HepG2 (cell line): ENCODE measurements around the gene TAF6L. TPM values are rescaled to one million over a fixed set of nuclear protein-coding genes. Genes with fewer than 3 reads are reported as not detected.

Source experiments
- ATAC-seq: fragments of 200-7000 bp; cut with Tn5 transposase; 3 replicates; pipeline ENCODE4 v1.9.1; 2020; ENCODE audit warnings: mild to moderate bottlenecking, moderate library complexity
- BruUV-seq: library from RNA; stranded (reverse); fragments of 400-500 nt; replicated peaks from 2 replicates; lab custom pipeline; 2021; lab: Mats Ljungman, UMichigan
- CTCF ChIA-PET: fragments of 300-600 bp; formaldehyde crosslinking; extraction: SDS; loops from one replicate; lab custom pipeline; 2021; ENCODE audit warnings: low total read pairs, inconsistent platforms, low intra/inter-chr PET ratio; lab: Yijun Ruan, JAX
- POLR2A ChIA-PET: fragments of 350-600 bp; sonication (Branson Sonifier 250); formaldehyde crosslinking; loops from one replicate; lab custom pipeline; 2020; ENCODE audit warnings: antibody characterized with exemption, inconsistent platforms; lab: Yijun Ruan, JAX
- DNase-seq: peaks from one replicate; pipeline ENCODE4 v3.0.0-alpha.2; 2015; ENCODE audit warnings: low spot score
- FAIRE-seq: peaks from 3 replicates; lab custom pipeline; 2011; peaks lifted over from hg19 to GRCh38; lab: Jason Lieb, UNC
- H2AFZ ChIP-seq: one replicate; pipeline ENCODE4 v1.6.1; 2011; ENCODE audit warnings: low read length, inconsistent platforms
- H3K27ac ChIP-seq: fragments of 300-600 bp; 3 replicates; pipeline ENCODE4 v1.8.0; 2011; ENCODE audit warnings: mixed run types, mild to moderate bottlenecking, mixed read lengths, low read length, inconsistent platforms; ENCODE audit not compliant: insufficient read depth; ENCODE audit errors: extremely low read length
- H3K27me3 ChIP-seq, 2 experiments: fragments of 200-600 bp in 1 of 2; 2 replicates in 1 of 2; 3 replicates in 1 of 2; pipeline versions ENCODE4 v1.6.0 to v1.8.0; 2011; ENCODE audit warnings: low read length in 2 of 2, mild to moderate bottlenecking in 2 of 2, moderate library complexity in 2 of 2, inconsistent platforms in 1 of 2; ENCODE audit not compliant: insufficient read depth in 2 of 2, control insufficient read depth in 1 of 2
- H3K36me3 ChIP-seq, 2 experiments: fragments of 200-600 bp in 1 of 2; replicated peaks in 1 of 2; 2 replicates in 1 of 2; 3 replicates in 1 of 2; pipeline versions ENCODE4 v1.5.1 to v1.8.0; 2011; ENCODE audit warnings: low read length in 2 of 2, inconsistent platforms in 1 of 2; ENCODE audit not compliant: insufficient read depth in 2 of 2, control insufficient read depth in 1 of 2
- H3K4me1 ChIP-seq: 2 replicates; pipeline ENCODE4 v1.5.1; 2012; ENCODE audit warnings: low read length, inconsistent platforms; ENCODE audit not compliant: insufficient read depth
- H3K4me2 ChIP-seq: 2 replicates; pipeline ENCODE4 v1.6.0; 2011; ENCODE audit warnings: low read depth, low read length, inconsistent platforms
- H3K4me3 ChIP-seq, 3 experiments: fragments of 200-600 bp in 1 of 3; sonication (generic), shearing (Covaris generic) in 1 of 3; replicated peaks in 1 of 3; 2 replicates each; pipeline ENCODE4 v1.5.1; 2011 to 2016; ENCODE audit warnings: low read length in 3 of 3, inconsistent platforms in 2 of 3, low read depth in 2 of 3, mild to moderate bottlenecking in 2 of 3, control low read depth in 1 of 3, mixed read lengths in 1 of 3; ENCODE audit not compliant: insufficient read depth in 1 of 3
- H3K79me2 ChIP-seq: one replicate; pipeline ENCODE4 v1.6.1; 2011; ENCODE audit warnings: low read length, inconsistent platforms; ENCODE audit not compliant: insufficient read depth
- H3K9ac ChIP-seq: 2 replicates; pipeline ENCODE4 v1.6.0; 2011; ENCODE audit warnings: mild to moderate bottlenecking, low read depth, low read length, inconsistent platforms; ENCODE audit not compliant: insufficient read depth
- H3K9me3 ChIP-seq: 2 replicates; pipeline ENCODE4 v1.5.1; 2012; ENCODE audit warnings: mild to moderate bottlenecking, low read length
- H4K20me1 ChIP-seq: 2 replicates; pipeline ENCODE4 v1.6.0; 2011; ENCODE audit warnings: inconsistent platforms, mild to moderate bottlenecking, low read length, moderate library complexity; ENCODE audit not compliant: insufficient read depth
- ARID3A ChIP-seq: IDR thresholded peaks from 2 replicates; pipeline ENCODE4 v1.6.1; 2012; ENCODE audit warnings: low read depth, low read length, improper control_type of control experiment
- GRHL1 ChIP-seq: sonication (generic); formaldehyde crosslinking; conservative IDR thresholded peaks from 2 replicates; pipeline ENCODE4 v1.8.0; 2022; ENCODE audit warnings: missing genetic modification reagents
- HCFC1 ChIP-seq: fragments of 150-350 bp; IDR thresholded peaks from 2 replicates; pipeline ENCODE4 v1.6.1; 2014; ENCODE audit warnings: low read depth, low read length
- MAX ChIP-seq: IDR thresholded peaks from 2 replicates; pipeline ENCODE4 v1.6.1; 2012; ENCODE audit warnings: inconsistent platforms
- PHF8 ChIP-seq: sonication (generic); formaldehyde crosslinking; IDR thresholded peaks from 2 replicates; pipeline ENCODE4 v1.5.0; 2020; ENCODE audit warnings: missing genetic modification reagents
- SRSF1 ChIP-seq: fragments of 200-400 bp; formaldehyde crosslinking; optimal IDR thresholded peaks from 2 replicates; pipeline ENCODE3; 2017; ENCODE audit warnings: mild to moderate bottlenecking, low read depth, low read length, moderate library complexity
- SRY ChIP-seq: sonication (generic); formaldehyde crosslinking; IDR thresholded peaks from 2 replicates; pipeline ENCODE4 v1.8.0; 2022; ENCODE audit warnings: mild to moderate bottlenecking, missing genetic modification reagents
- TP53 ChIP-seq: sonication (generic); formaldehyde crosslinking; conservative IDR thresholded peaks from 2 replicates; pipeline ENCODE4 v1.4.0; 2020; ENCODE audit warnings: missing genetic modification reagents
- ZFX ChIP-seq: sonication (generic); formaldehyde crosslinking; IDR thresholded peaks from 2 replicates; pipeline ENCODE4 v1.4.0; 2020; ENCODE audit warnings: mild to moderate bottlenecking, low read depth, missing genetic modification reagents, moderate library complexity
- ZNF121 ChIP-seq: sonication (generic); formaldehyde crosslinking; IDR thresholded peaks from 2 replicates; pipeline ENCODE4 v1.5.0; 2020; ENCODE audit warnings: mild to moderate bottlenecking, missing genetic modification reagents
- ZNF569 ChIP-seq: sonication (generic); formaldehyde crosslinking; IDR thresholded peaks from 2 replicates; pipeline ENCODE4 v1.5.0; 2020; ENCODE audit warnings: mild to moderate bottlenecking, missing genetic modification reagents, moderate library complexity, borderline replicate concordance
- ZNF605 ChIP-seq: sonication (generic); formaldehyde crosslinking; IDR thresholded peaks from 2 replicates; pipeline ENCODE4 v1.8.0; 2022; ENCODE audit warnings: mild to moderate bottlenecking, missing genetic modification reagents
- ZNF749 ChIP-seq: sonication (generic); formaldehyde crosslinking; IDR thresholded peaks from 2 replicates; pipeline ENCODE4 v1.8.0; 2022; ENCODE audit warnings: mild to moderate bottlenecking, missing genetic modification reagents, moderate library complexity, borderline replicate concordance
- ZNF800 ChIP-seq: sonication (generic); formaldehyde crosslinking; IDR thresholded peaks from 2 replicates; pipeline ENCODE4 v1.4.0; 2020; ENCODE audit warnings: missing genetic modification reagents
- ZNF850 ChIP-seq: sonication (generic); formaldehyde crosslinking; conservative IDR thresholded peaks from 2 replicates; pipeline ENCODE4 v1.9.0; 2021; ENCODE audit warnings: mild to moderate bottlenecking, missing genetic modification reagents
- WGBS: methylation state at CpG from one replicate; pipeline ENCODE4 v1.1.6; 2017; ENCODE audit warnings: low lambda C conversion rate; 5-methylcytosine and 5-hydroxymethylcytosine counted together
- in situ Hi-C: cut with HindIII; loops from 2 replicates; pipeline ENCODE4 v1.10.0; 2017; ENCODE audit warnings: low pct_unique_long_range_greater_than_20kb; ENCODE audit not compliant: extremely low pct_ligation_motif_present
- intact Hi-C: fragments of 100-400 bp; cut with micrococcal nuclease; formaldehyde crosslinking; loops from one replicate; pipeline ENCODE4 v1.10.0; 2022; ENCODE audit not compliant: unreplicated experiment
- polyA plus RNA-seq, 8 experiments: library from polyadenylated mRNA; depleted of rRNA in 3 of 8; stranded (reverse) in 7 of 8; unstranded in 1 of 8; fragments of >200 nt; fragmentation: Illumina TruSeq in 4 of 8; extraction: Trizol in 4 of 8; gene quantifications; 2 replicates each; pipeline versions ENCODE4 v1.2.1 to v1.2.3, GENCODE V29; 2011 to 2016; ENCODE audit warnings: low read depth in 4 of 8, missing spikeins in 1 of 8, mixed read lengths in 1 of 8; ENCODE audit not compliant: insufficient read depth in 1 of 8
- total RNA-seq, 5 experiments: library from RNA; depleted of rRNA; stranded (reverse); fragments of >200 nt; fragmentation: Illumina TruSeq; extraction: Trizol; gene quantifications; 2 replicates each; pipeline ENCODE4 v1.2.3, GENCODE V29; 2016; ENCODE audit warnings: low read depth in 1 of 5

The TAF6L gene
- total and polyA plus RNA-seq, 2 of the 13 experiments (the other 11 are each of a cell fraction or from before 2014, with no cell fraction given): 12.6 to 19.4 TPM

DNA sequence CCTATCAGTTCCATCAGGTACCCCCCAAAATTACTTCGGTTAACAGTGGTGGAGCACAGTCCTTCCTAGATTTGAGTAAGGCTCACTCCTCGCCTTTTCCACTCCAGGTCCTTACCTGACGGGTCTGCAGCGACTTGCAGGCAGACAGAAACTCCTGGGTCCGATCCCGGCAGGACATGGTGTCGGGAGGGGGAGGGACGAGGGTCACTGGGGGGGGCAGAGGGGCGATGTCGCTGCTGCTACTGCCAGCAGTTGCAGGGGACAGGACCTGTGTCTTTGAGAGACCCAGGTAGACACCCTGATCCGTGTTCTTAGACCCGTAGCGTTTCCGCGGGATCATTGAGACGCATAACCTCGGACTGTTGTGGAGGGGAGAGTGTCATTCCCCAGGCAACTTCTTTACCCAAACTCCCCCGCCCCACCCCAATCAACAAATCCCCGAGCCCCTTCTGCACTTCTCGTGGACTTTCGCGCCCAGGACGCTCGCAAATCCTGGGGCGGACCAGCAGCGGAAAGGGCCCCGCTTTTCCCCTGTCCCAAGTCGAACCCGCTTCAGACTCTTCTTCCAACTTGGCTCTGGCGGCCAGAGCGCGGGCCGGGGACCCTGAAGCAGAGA, 59.8 kb downstream of the TAF6L start (continued):
- TF ChIP-seq ZNF800 (CRISPR knock-in tag) (0 out of 2 replicates have a peak, but pooled peaks have one; percentile 22), GRHL1 (CRISPR knock-in tag) (no peak), SRY (CRISPR knock-in tag) (no peak), ZNF749 (CRISPR knock-in tag) (peak; percentile 46; the same call in 1 of the 2 replicates), ZNF569 (CRISPR knock-in tag) (no peak)

- Histone ChIP-seq H3K27me3 (no peaks in the 10 kb centered on the region; a peak in 1 of 5 replicates), H3K4me1 (peaks cover 32% of the 10 kb centered on the region), H2AFZ (no peak within 1 kb of the TSS), H3K4me3 (peak within 1 kb of the TSS; percentile 78 to 100 (median 99)), H3K9ac (peak within 1 kb of the TSS; percentile 94), H3K79me2 (peaks cover 35% of the 10 kb centered on the region), H3K36me3 (peaks cover 24 to 46% of the 10 kb centered on the region in 2 experiments), H3K9me3 (no peaks in the 10 kb centered on the region), H4K20me1 (no peaks in the 10 kb centered on the region), H3K27ac (peak within 1 kb of the TSS; percentile 95), H3K4me2 (peak within 1 kb of the TSS; percentile 92)
- ChIA-PET CTCF (no interaction called here), POLR2A (interaction anchor here (0.5 to 2.8 kb wide), 38 partner anchors 9 to 857 kb away, joined by 3 to 164 read pairs (median 4); partner anchors contain the start of genes B3GAT3, BSCL2, C11orf98 and CSKMT)
- ATAC-seq: peak; percentile 90
- peak; percentile 59 for FAIRE-seq
- TSS peak; percentile 79 for BruUV-seq
- intact Hi-C loops: loop anchor here (1.0 to 2.0 kb wide), 3 partner anchors 10 to 45 kb away; partner anchors contain the start of genes NXF1 and TMEM179B
- in situ Hi-C loops: loop anchor here (5.0 kb wide), 1 partner anchor 44 kb away; the partner anchor contains the start of gene TMEM179B
- 1% methylated on average over 19 of the region's 65 CpGs for WGBS
- DNase-seq: peak; percentile 97
- peak; percentile 73; the same call in 1 of the 2 replicates for TF ChIP-seq ZFX
- TF ChIP-seq ZNF121: no peak
- no peak for TF ChIP-seq HCFC1
- no peak; the same call in none of the 2 replicates for TF ChIP-seq MAX
- peak; percentile 78 for TF ChIP-seq SRSF1
- TF ChIP-seq TP53: no peak
- TF ChIP-seq ZNF605 (CRISPR knock-in tag): peak; percentile 82; the same call in 1 of the 2 replicates
- TF ChIP-seq ARID3A: no peak; the same call in 1 of the 2 replicates
- TF ChIP-seq ZNF850: 0 out of 2 replicates have a peak, but pooled peaks have one; percentile 17
- peak; percentile 73 for TF ChIP-seq PHF8 (CRISPR knock-in tag)
Measured at GRCh38 chr11:62831520-62832335, 60.5 kb downstream of the TAF6L start, which contains the start of gene STX5. STX5 (minus strand) TSS chr11:62832051; CDS start chr11:62831243, 808 bp downstream.
